ENCODE measurements around the gene LRRN3. TPM values are rescaled to one million over a fixed set of nuclear protein-coding genes. Genes with fewer than 3 reads are reported as not detected.

Gene LRRN3
- total RNA-seq, 1 experiment from 2014 or later, result not detected

- Mint-ChIP-seq H3K27me3 (ENCODE audit: insufficient read depth, unreplicated experiment) (no peaks in the 10 kb centered on the region), H3K36me3 (ENCODE audit: insufficient read depth, unreplicated experiment) (no peaks in the 10 kb centered on the region), H3K4me1 (ENCODE audit: insufficient read depth, unreplicated experiment) (peaks cover 6% of the 10 kb centered on the region), H3K9me3 (ENCODE audit: unreplicated experiment) (no peaks in the 10 kb centered on the region), H3K4me3 (ENCODE audit: unreplicated experiment) (no peak overlapping the region), H3K27ac (ENCODE audit: low read depth, unreplicated experiment) (no peak overlapping the region)
- CTCF ChIA-PET, result no interaction called here
- no peak for TF ChIP-seq CTCF (IDR thresholded peaks at IDR 0.05; ENCODE audit: unreplicated experiment)
- peak; percentile 49 for DNase-seq (ENCODE audit: unreplicated experiment)
- BruUV-seq (replicated peaks), result no TSS peak
- intact Hi-C loops (cut with micrococcal nuclease), result no loop called here
- POLR2A ChIA-PET, result interaction anchor here (1.0 to 1.7 kb wide), 2 partner anchors 25 to 257 kb away, joined by 3 to 5 read pairs; no protein-coding TSS in a partner anchor
Observed at GRCh38 chr7:111107579-111107978, 16.7 kb downstream of the LRRN3 start.

- H3K9me3 Mint-ChIP-seq (ENCODE audit: unreplicated experiment), result no peaks in the 10 kb centered on the region
- H3K4me3 Mint-ChIP-seq (ENCODE audit: unreplicated experiment), result no peak overlapping the region
- no peaks in the 10 kb centered on the region for H3K36me3 Mint-ChIP-seq (ENCODE audit: insufficient read depth, unreplicated experiment)
- no TSS peak for BruUV-seq (replicated peaks)
- ChIA-PET CTCF (no interaction called here), POLR2A (interaction anchor here (0.6 to 1.7 kb wide), 3 partner anchors 25 to 1282 kb away, joined by 3 to 5 read pairs (median 4); no protein-coding TSS in a partner anchor)
- DNase-seq (ENCODE audit: unreplicated experiment), result no peak
- peaks cover 6% of the 10 kb centered on the region for H3K4me1 Mint-ChIP-seq (ENCODE audit: insufficient read depth, unreplicated experiment)
- H3K27ac Mint-ChIP-seq (ENCODE audit: low read depth, unreplicated experiment), result no peak overlapping the region
- intact Hi-C loops (cut with micrococcal nuclease), result no loop called here
- no peaks in the 10 kb centered on the region for H3K27me3 Mint-ChIP-seq (ENCODE audit: insufficient read depth, unreplicated experiment)
- no peak for TF ChIP-seq CTCF (IDR thresholded peaks at IDR 0.05; ENCODE audit: unreplicated experiment)
Observed at GRCh38 chr7:111108000-111108399, 17.1 kb downstream of the LRRN3 start.

GRCh38 chr7:111108496-111108895, 17.6 kb downstream of the LRRN3 start:
- H3K9me3 Mint-ChIP-seq (ENCODE audit: unreplicated experiment), result no peaks in the 10 kb centered on the region

GRCh38 chr7:111112439-111112838, 21.5 kb downstream of the LRRN3 start:
- no TSS peak for BruUV-seq (replicated peaks)
- H3K36me3 Mint-ChIP-seq (ENCODE audit: insufficient read depth, unreplicated experiment), result no peaks in the 10 kb centered on the region
- H3K27ac Mint-ChIP-seq (ENCODE audit: low read depth, unreplicated experiment), result no peak overlapping the region
- no peak for DNase-seq (ENCODE audit: unreplicated experiment)
- no peaks in the 10 kb centered on the region for H3K27me3 Mint-ChIP-seq (ENCODE audit: insufficient read depth, unreplicated experiment)
- H3K9me3 Mint-ChIP-seq (ENCODE audit: unreplicated experiment), result no peaks in the 10 kb centered on the region
- intact Hi-C loops (cut with micrococcal nuclease), result no loop called here
- H3K4me3 Mint-ChIP-seq (ENCODE audit: unreplicated experiment), result no peak overlapping the region
- ChIA-PET POLR2A (no interaction called here), CTCF (no interaction called here)
- no peak for TF ChIP-seq CTCF (IDR thresholded peaks at IDR 0.05; ENCODE audit: unreplicated experiment)
- H3K4me1 Mint-ChIP-seq (ENCODE audit: insufficient read depth, unreplicated experiment), result peaks cover 18% of the 10 kb centered on the region

More at GRCh38 chr7:111108496-111108895, 17.6 kb downstream of the LRRN3 start:
- intact Hi-C loops (cut with micrococcal nuclease), result no loop called here
- DNase-seq (ENCODE audit: unreplicated experiment), result peak; percentile 35
- Mint-ChIP-seq H3K36me3 (ENCODE audit: insufficient read depth, unreplicated experiment) (no peaks in the 10 kb centered on the region), H3K27me3 (ENCODE audit: insufficient read depth, unreplicated experiment) (no peaks in the 10 kb centered on the region), H3K4me1 (ENCODE audit: insufficient read depth, unreplicated experiment) (peaks cover 10% of the 10 kb centered on the region), H3K4me3 (ENCODE audit: unreplicated experiment) (no peak overlapping the region), H3K27ac (ENCODE audit: low read depth, unreplicated experiment) (no peak overlapping the region)
- no TSS peak for BruUV-seq (replicated peaks)
- POLR2A ChIA-PET, result interaction anchor here (0.6 to 1.7 kb wide), 3 partner anchors 24 to 1282 kb away, joined by 3 to 5 read pairs (median 4); no protein-coding TSS in a partner anchor
- CTCF ChIA-PET, result interaction anchor here (0.6 kb wide), 1 partner anchor 77 kb away, joined by 3 read pairs; no protein-coding TSS in a partner anchor
- TF ChIP-seq CTCF (IDR thresholded peaks at IDR 0.05; ENCODE audit: unreplicated experiment), result no peak

All from MCF 10A (cell line).